Activated CD4-positive, CD25-positive, alpha-beta regulatory T cell treated with anti-CD3 and anti-CD28 coated beads, Interleukin-2, amount 50 U/mL, for 72 hours (primary cell): Measurements from ENCODE around the gene GAP43.
"Not testable (repeated sequence)": the region's sequence is repeated elsewhere in the genome, so short reads cannot be mapped to it uniquely, and the experiment has no call there.

Source experiments
- DNase-seq: peaks from one replicate; pipeline ENCODE4 v3.0.0; 2021

The GAP43 gene

DNA sequence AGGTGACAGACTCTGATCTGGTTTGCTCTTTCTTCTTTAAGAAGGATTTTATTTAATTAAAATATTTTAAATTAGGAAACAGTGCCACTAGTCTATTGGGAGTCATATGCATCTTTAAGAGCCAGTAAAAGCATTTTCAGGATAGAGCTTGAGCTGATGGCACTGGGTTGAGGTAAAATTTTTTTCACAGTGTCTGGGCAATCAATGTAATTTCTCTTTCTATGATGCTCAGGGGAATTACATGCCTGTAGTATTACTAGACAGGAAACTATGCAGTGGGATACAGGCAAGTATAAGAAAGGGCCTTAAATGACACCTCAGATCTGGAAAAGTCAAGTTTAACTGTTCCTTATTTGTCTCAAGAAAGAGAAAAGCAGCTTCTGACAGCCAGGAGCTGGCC, 76.4 kb downstream of the GAP43 start:
- DNase-seq, result no peak

DNA sequence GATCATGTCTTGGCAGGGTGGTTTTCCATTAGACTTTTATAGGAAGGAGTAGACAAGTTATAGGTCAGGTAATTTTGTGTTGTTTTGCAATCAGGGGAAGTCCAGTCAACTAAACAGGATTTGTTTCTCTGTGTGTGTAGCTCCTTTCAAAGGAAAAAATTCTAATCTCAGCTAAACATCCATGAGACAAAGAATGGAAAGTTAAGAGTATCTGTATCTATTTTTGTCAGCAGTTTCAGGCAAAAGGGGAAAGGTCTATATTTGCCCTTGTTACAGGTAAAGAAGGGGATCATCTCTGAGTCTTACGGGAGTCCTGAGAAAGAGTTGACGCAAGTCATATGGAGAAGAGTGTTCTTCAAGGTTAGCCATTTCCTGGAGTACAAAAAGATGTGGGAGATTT, 79.3 kb downstream of the GAP43 start:
- DNase-seq, result no peak

DNA sequence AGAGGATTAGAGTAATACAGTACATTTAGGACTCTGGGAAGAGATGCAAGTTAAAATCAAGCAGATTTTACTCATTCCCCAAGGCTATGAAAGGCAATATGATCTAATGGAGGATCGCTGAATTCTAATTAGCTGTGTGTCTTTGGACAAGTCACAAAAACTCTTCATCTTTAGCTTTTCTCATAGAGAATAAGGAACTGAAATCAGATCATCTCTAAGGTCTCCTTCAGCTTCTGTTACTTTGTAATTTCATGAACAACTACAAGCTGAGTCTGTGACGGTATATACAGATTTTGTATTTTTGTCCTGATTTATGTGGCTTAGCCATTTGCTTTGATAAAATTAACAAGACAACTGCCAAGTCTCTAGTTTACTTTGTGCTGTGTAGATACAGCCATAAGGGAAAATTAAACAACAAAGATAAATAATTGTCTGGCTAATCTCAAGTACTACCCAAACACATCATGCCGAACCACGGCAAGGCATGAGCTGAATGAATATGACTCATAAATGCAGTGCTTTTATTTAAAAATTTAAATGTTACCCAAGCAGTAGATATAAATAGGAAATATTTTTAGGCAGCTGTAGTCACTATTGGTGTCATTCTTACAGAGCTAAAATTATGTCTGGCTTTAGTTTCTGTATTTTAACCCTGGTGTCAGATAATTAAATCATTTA, 81.5 kb downstream of the GAP43 start:
- DNase-seq, result no peak

GRCh38 chr3:115706311-115706829, 83.1 kb downstream of the GAP43 start:
- DNase-seq, result no peak

GRCh38 chr3:115708540-115708939, 85.2 kb downstream of the GAP43 start:
- DNase-seq, result no peak

DNA sequence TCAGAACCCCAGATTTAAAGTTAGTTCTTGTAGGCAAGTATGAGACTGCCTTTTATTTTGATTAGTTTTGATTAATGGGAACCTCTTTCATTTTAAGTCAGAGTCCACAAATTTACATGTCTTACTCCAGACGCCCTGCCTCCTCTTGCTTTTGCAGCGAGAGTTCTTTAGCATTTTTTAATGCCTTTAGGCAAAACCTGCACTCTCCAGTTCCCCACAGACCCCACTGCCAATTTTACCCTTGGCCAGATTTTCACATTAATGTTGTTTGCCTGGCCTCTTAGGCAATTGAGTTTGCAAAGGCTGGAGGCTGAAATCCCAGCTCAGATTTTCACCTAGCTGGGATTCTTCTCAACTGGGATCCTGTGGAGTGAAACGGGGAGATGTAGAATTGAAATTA, 85.8 kb downstream of the GAP43 start:
- no peak for DNase-seq

DNA sequence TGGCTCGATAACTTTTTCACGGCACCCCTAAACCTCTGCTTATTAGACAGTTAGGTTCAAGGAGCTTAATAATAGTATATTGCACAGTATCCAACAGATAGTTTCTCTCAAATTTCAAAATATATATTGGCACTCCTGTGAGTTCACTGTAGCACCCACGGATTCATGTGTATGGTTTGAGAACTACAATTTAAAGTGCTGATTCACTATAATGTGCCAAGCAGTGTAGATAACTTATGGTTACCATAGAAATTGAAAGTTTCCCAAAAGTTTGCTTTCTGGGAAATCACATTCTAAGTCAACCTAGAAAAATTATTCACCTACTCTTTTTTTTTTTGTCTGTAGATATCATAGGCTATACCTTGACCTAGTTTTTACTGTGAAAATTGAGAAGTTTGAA, 86.6 kb downstream of the GAP43 start:
- no peak for DNase-seq

- no peak for DNase-seq
Measured at GRCh38 chr3:115710799-115711198, 87.5 kb downstream of the GAP43 start.

DNA sequence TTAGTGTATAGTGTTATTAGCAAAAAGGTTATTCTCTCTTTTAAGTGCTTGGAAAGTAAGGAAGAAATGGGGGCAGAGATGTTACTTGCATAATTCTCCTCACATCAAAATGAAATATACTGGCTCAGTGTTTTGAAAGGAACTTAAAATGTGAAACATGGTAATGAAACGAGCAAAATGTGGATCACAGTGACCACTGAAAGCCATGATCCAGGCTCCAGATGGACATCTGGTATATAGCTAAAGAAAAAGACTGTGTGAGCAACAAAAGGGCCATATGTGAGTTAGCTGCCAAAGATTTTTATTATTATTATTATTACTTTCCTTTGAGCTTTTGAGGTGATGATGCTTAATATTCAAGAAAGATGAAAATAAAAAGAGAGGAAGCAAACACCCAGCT, 89.6 kb downstream of the GAP43 start:
- DNase-seq, result no peak

DNA sequence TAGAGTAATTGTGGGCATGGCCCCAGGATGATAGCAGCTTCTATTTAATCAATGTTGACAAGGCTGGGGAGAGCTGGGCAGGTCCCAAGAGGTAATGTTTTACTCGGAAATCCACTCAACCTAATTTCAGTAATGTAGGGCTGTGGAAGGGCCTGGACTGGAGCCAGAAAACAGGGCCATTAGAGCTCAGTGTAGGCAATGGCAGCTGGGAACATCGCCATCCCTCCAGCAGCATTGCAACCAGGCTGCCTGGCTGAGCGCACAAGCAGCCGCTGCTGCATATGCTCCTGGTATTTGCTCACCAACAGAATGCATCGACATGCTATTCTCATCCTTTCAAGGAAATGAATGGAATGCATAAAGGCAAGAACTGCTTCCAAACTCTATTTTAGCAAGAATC, 90.0 kb downstream of the GAP43 start:
- DNase-seq, result no peak

DNA sequence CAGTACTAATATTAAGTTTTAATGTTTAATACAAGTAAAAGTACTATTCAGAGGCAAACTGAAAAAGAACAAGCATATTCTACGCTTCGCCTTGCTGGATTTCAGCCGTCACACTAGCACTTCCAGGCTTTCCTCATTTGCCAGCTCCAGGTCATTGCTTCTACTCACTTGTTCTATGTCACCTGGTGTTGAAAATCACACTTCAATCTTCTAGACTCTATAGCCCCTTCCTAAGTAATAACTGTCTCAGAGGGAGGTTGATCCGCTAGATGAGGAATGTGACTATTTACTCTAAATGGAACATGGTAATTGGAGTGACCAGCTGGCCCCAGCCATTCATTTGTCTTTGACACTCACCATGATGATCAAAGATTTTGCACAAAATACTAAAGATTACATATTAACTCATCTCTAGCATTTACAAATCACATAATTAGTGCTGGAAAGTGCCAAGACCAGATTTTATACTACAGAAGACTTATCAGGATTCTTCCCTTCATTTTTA, 92.0 kb downstream of the GAP43 start:
- no peak for DNase-seq

- DNase-seq, result no peak
Measured at GRCh38 chr3:115720983-115721382, 97.7 kb downstream of the GAP43 start.

GRCh38 chr3:115725800-115726199, 102.5 kb downstream of the GAP43 start:
- no peak for DNase-seq

DNA sequence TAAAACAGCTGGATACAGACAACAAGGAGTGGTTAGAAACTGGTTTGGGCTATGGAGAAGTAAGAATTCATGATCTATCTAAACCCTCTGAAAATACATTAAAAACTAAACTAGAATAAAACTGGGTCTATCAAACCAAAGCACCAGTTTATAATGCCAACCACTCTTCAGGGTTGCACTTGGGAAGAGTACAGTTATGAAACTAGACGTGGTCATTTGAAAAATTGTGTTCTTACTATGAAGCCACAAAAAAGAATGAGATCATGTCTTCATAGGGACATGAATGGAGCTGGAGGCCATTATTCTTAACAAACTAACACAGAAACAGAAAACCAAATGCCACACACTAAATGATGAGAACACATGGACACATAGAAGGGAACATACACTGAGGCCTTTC, 103.8 kb downstream of the GAP43 start:
- DNase-seq, result no peak

DNA sequence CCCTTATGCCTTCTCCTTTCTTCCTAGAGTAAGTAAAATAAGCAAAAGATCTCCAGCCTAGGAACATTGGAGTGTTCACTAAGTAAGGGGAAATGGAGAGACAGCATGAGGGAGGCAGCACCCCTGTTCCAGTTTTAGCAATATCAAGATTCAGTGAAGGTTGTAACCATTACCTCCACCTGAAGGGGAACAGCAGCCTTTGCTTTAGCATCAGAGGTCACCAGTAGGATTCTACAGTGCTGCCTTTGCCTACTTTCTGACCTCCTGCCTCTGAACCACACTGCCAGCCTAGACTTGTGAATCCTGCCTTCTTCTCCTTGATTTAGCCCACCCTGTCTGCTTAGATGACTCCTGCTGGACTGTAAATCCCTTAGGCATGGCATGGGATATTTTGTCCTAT, 104.7 kb downstream of the GAP43 start:
- DNase-seq, result no peak

- not testable (repeated sequence) for DNase-seq
Measured at GRCh38 chr3:115736341-115736740, 113.0 kb downstream of the GAP43 start.

DNA sequence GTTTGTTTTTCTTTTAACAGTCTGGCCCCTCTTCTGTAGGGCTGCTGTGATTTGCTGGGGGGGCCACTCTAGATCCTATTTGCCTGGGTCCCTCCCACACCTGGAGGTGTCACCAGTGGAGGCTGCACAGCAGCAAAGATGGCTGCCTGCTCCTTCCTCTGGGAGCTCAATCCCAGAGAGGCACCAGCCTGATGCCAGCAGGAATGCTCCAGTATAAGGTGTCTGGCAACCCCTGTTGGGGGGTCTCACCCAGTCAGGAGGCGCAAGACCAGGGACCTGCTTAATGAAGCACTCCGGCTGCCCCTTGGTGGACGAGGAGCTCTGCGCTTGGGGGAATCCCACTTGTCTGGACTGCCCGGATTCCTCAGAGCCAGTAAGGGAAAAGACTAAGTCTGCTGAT, 118.3 kb downstream of the GAP43 start:
- no peak for DNase-seq

DNA sequence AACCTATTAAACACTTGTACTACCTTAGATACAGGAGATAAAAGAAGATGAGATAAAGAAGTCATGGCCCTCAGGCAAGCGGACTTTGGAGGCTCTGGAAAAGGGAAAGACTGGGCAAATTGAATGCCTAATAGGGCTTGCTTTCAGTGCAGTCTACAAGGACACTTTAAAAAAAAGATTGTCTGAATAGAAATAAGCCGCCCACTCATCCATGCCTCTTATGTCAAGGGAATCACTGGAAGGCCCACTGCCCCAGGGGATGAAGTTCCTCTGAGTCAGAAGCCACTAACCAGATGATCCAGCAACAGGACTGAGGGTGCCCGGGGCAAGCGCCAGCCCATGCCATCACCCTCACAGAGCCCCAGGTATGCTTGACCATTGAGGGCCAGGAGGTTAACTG, 121.2 kb downstream of the GAP43 start:
- not testable (repeated sequence) for DNase-seq

GRCh38 chr3:115752978-115753377, 129.7 kb downstream of the GAP43 start:
- not testable (repeated sequence) for DNase-seq

GRCh38 chr3:115758076-115758763, 134.9 kb downstream of the GAP43 start:
- no peak for DNase-seq

DNA sequence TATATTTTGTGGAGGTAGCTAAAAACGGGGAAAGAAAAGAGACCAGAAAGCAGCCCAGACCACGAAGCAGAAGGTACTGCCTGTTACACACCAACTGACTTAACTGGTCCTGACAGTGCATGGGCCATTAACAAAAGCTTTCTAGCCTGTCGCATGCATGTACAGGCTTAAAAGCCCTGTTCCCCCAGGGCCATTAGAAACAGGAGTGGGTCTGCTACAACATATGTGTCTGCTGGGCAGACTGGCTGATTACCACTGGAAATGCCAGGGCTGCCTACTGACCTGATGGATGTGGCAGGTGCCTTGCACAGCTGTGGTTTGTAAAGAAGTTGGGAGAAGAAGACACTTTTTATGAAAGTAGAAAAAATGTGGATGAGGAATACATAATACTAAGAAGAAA, 137.4 kb downstream of the GAP43 start:
- DNase-seq, result no peak

GRCh38 chr3:115761927-115762305, 138.6 kb downstream of the GAP43 start:
- no peak for DNase-seq

DNA sequence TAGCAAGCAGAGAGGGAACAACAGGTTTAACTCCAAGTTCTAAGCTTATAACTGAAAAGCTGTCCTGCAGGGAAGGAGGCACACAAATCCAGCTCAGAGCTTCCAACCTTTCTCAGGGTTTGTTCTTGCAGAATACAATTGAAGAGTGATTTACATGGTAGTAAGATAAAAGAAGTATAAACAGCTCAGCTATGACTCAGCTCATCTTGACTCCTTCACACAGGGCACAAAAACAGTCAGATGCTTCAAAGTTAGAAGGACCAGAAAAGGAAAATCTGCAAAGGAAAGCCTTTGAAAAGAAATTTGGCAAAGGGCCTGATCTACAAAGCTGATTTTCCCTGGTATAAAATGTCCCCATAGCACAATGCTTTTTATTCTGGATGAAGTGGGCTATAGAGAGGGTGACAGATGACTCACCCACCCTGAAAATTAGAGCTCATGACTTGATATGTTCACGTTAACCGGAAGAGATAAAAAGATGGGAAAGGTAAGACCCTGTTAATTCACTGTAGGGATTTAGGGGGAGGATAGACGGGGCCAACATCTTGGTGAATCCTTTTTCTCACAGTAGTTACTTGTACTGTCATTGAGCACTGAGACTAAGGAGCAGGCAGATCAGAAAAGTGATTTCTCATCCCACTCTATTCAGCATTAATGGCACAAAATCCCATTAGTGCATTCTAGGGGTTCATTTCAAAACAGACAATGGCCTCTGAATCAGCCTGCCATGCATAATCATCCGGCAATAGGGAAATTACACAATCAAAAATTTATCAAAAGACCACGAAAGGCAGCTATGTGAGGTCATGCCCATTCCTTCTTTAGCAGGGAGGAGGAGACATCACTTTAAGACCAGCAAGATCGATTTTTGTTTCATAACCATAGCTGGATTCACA, 143.5 kb downstream of the GAP43 start:
- no peak for DNase-seq
